Measurements from ENCODE around the gene RPF1.
A peak's percentile ranks its signal among the peaks of the same experiment; 100 is the strongest.
"Not testable (repeated sequence)": the region's sequence is repeated elsewhere in the genome, so short reads cannot be mapped to it uniquely, and the experiment has no call there.

The RPF1 gene

GRCh38 chr1:84493747-84494146 lies 14.7 kb downstream of the RPF1 start:
- no peak for DNase-seq

- no peak for DNase-seq
Observed at GRCh38 chr1:84496498-84496897, 17.4 kb downstream of the RPF1 start.

- DNase-seq, result no peak
Observed at GRCh38 chr1:84497631-84498275, 18.7 kb downstream of the RPF1 start.

GRCh38 chr1:84502927-84503326 lies 23.9 kb downstream of the RPF1 start:
- no peak for DNase-seq

- DNase-seq, result peak; percentile 43
Observed at GRCh38 chr1:84504580-84505492, 25.8 kb downstream of the RPF1 start.

GRCh38 chr1:84505493-84506001 lies 26.5 kb downstream of the RPF1 start:
- DNase-seq, result peak; percentile 55

- DNase-seq, result peak; percentile 92
Observed at GRCh38 chr1:84506002-84506728, 27.1 kb downstream of the RPF1 start, which contains the start of the genes GNG5 and SPATA1. Gene GNG5 (minus strand): TSS chr1:84506581. CDS start chr1:84506091, 490 bp downstream. Gene SPATA1 (plus strand): TSS chr1:84506386. CDS start chr1:84516360, 9,974 bp downstream.

- DNase-seq, result peak; percentile 73
Observed at GRCh38 chr1:84506729-84507453, 27.8 kb downstream of the RPF1 start.

GRCh38 chr1:84507887-84508286 lies 28.8 kb downstream of the RPF1 start:
- DNase-seq, result not testable (repeated sequence)

GRCh38 chr1:84508510-84508909 lies 29.4 kb downstream of the RPF1 start:
- DNase-seq, result no peak

GRCh38 chr1:84509029-84509428 lies 30.0 kb downstream of the RPF1 start:
- DNase-seq, result no peak

- no peak for DNase-seq
Observed at GRCh38 chr1:84510165-84510564, 31.1 kb downstream of the RPF1 start.

- no peak for DNase-seq
Observed at GRCh38 chr1:84510668-84511067, 31.6 kb downstream of the RPF1 start.

GRCh38 chr1:84524590-84524989 lies 45.5 kb downstream of the RPF1 start:
- no peak for DNase-seq

GRCh38 chr1:84525779-84526178 lies 46.7 kb downstream of the RPF1 start:
- no peak for DNase-seq

- DNase-seq, result peak; percentile 27
Observed at GRCh38 chr1:84538599-84538998, 59.5 kb downstream of the RPF1 start.

- DNase-seq, result no peak
Observed at GRCh38 chr1:84539972-84540371, 60.9 kb downstream of the RPF1 start.

- DNase-seq, result no peak
Observed at GRCh38 chr1:84540759-84541158, 61.7 kb downstream of the RPF1 start.

- no peak for DNase-seq
Observed at GRCh38 chr1:84541679-84542078, 62.6 kb downstream of the RPF1 start.
